ENCODE results near the gene CHI3L1.

CHI3L1 gene

DNA sequence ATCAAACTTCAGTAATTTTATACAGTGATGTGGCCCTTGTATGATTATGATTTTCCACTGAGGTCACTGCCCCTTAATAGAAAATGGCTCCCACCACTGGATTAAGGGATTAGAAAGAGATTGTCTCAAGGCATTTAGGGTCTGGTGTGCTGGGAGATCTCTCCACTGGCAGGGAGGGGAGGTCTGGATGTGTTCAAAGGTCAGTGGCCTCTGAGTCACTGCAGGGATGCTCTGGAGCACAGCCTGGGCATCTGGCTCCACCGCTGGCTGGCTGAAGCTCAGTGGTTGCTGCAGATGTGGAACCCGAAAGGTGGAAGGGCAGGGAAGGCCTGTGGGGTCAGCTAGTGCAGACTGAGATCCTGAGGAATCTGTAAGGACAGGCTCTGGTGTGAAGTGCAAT lies 18.3 kb upstream of the CHI3L1 start:
- no peak for DNase-seq

DNA sequence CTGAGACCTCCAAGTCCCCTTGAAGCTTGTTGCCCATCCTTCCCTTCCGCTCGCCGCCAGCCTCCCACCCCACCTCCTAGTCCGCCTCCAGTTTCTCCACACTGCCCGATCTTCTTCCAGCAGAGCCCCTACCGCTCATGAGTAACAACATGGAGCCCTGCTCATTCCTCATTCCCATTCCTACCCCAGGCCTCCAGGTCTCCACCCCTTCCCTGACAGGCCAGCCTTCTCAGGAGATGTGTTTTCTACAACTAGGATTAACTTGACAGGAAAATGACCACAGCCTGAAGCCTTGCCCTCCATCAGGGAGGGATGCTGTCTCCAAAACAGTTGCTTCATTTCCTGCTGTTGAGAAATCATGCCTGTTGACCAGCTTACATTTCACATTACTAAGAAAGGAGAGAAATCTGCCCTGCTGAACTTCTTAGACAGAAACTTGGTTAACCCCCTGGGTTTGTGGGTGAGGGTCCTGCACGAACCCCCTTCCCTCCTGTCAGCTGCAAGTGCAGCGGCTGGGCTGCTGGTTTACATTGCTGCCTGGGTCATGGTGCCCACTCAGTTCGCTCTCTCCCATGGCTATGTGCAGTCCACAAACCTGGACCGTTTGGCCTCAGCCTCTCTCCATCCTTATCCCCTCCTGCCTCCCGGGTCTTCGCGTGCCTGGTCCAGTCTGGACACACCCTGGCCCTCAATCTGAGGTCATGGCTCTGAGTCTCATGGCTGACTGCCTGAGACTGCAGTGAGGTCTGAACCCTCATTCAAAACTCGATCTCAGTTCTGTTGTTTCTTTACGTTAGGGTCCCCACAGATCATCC lies 16.1 kb upstream of the CHI3L1 start:
- DNase-seq, result no peak

- no peak for DNase-seq
Observed at GRCh38 chr1:203201516-203202205, 15.2 kb upstream of the CHI3L1 start.

DNA sequence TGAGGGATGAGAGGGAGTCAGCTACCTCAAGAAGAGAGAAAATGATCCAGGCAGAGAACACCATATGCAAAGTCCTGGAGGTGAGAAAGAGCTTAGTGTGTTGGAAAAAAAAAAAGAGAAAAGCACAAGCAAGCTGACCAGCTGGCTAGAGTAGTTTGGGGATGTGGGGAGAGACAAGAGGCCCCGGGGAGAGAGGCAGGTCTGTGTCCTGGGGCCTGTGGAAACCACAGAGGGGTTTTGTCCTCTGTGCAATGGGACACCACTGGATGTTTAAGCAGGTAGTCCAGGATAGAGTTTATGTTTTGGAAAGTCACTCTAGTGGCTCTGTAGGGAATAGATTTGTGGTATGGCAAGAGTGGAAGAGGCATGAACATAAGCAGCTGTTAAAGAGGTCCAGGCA lies 14.4 kb upstream of the CHI3L1 start:
- no peak for DNase-seq

GRCh38 chr1:203199816-203200571 lies 13.5 kb upstream of the CHI3L1 start:
- no peak for DNase-seq

DNA sequence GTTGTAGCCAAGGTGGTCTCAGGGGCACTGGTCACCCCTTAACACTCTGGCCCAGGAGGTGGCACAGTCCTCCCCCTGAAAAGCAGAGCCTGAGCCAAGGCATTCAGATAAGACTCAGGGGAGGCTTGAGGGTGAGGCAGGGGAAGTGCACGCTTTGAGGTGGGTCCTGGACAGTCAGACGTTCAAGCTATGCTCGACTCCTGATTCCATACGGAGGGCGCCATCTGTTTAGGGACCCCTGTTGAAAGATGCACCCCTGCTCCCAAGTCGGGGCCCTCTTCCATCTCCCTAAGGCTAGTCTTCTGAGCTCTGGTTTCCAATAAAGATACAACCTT lies 12.9 kb upstream of the CHI3L1 start:
- DNase-seq, result no peak

GRCh38 chr1:203199002-203199401 lies 12.5 kb upstream of the CHI3L1 start:
- no peak for DNase-seq

DNA sequence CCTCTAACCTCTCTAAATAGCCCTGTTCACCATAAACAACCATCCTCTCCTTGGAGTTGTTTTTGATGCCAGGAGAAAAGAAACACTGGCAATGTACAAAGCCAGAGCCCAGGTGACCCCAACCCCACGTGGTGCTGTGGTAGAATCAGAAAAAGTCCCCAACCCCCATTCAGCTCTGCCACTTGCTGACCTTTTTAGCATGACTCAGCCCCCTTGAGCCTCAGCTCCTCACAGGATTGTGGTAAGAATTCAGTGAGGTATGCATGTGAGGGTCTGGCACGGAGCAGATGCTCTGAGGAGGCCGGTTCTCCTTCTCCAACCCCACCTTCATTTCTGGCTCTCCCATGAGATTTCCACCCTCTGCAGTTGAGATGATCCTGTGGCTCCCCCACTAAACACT lies 11.1 kb upstream of the CHI3L1 start:
- no peak for DNase-seq

DNA sequence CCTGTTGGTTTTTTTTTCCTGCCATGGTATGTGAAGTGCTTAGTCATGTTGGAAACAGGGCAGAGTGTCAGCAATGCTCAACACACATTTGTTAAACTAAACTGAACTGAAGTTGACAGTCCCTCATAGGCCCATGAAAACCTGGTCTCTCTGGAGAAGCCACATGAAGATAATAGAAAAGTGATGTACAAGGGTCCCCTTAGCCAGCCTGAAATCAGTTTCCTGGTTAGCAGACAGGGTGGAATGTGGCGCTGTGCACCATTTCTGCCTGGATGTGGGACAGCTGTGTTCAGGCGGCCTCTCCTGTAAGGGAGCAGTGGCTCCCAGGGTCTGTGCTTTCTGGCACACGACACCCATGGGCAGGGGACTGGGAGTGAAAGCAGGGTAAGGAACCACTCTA lies 9.9 kb upstream of the CHI3L1 start:
- no peak for DNase-seq

GRCh38 chr1:203190949-203191348 lies 4.4 kb upstream of the CHI3L1 start:
- DNase-seq, result no peak

DNA sequence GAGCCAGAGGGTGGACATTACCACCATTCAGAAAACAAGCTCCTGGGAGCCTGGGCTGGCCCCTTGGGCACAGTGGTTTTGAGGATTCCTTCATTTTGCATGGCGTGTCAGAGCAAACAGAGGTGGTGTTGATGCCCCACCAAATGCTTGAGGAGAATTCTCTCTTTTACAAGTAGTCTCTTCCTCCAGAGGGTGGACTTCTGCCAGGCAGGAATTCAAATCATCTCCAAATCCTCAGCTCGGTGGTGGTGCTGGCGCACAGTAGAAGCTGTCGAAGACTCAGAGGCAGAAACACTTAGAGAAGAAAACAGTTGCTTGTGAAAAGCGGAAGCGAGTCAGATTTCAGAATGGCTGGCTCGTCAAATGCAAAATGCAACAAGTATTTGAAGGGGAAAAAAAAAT lies 3.4 kb upstream of the CHI3L1 start:
- no peak for DNase-seq

DNA sequence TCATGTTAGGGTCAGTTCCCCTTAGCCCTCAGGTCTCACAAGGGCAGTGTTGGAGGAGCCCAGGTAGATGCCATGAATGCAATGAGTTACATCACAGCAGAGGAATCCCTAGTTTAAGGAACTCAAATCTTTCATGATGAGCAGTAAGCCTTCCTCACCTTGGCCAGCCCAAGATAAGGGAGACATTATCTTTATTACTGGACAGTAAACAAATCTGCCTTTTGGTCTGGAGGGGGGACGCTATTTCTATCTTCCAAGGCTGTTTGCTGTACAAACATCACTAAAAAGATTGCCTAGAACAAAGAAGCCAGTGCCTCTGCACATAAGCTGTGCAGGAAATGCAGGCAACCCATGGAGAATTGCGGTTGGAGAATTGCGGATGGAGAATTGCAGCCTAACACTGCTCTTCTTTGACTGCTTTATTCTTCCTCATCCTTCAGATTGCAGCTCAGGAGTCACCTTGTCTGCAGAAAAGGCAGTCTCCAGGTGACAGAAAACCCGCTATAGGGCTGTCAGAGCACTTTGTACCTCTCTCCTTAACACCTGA lies 2.3 kb upstream of the CHI3L1 start:
- DNase-seq, result peak; percentile 27

GRCh38 chr1:203187689-203188264 lies 1.3 kb upstream of the CHI3L1 start:
- no peak for DNase-seq

DNA sequence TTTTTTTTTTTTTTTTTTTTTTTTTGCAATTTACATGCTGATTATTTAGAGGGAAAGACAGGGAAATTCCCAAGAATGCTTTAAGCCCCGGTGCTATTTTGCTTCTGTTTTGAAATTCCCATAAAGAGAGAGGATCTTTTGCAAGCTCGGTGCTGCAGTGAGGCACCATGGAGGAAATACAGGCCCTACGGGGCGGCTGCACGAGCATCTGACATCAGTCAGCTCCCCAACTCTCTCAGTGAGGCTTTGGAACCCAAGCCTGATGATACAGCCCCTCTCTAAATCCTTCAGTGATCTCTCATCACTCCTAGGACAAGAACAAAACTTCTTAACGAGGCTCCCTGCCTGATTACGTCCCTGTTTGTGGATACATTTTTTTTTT lies 791 bp upstream of the CHI3L1 start:
- DNase-seq, result no peak

DNA sequence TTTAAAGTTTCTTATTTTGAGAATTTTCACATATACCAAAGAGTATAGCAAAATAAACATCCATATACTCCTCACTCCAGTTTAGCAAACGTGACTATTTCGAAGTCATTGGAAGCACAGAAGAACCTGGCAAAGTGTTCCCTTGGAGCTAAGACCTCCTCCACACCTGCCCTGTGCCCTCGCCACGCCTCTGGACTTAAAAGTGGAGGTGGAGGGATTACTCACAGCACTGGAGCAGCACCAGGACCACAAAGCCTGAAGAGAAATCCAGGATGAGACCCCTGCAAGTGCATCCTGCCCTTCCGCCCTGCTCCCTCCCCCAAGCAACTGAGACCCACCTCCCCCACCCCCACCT lies 436 bp downstream of the CHI3L1 start:
- no peak for DNase-seq

GRCh38 chr1:203185585-203185984 lies 919 bp downstream of the CHI3L1 start:
- DNase-seq, result no peak

DNA sequence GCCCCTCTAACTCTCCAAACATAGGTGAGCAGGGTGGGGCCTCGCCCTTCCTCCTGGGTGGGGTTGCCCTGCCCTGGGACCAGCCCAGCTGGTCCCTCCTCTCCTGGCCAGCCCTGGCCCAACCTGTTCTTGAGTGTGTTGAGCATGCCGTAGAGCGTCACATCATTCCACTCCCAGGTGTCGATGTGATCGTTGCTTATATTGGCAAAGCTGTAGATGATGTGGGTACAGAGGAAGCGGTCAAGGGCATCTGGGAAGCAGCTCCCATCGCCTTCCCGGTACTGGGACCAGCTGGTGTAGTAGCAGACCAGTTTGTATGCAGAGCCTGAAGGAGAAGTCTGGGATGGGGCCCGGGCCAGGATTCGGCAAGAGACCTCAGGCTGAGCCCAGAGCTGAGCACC lies 1.4 kb downstream of the CHI3L1 start:
- no peak for DNase-seq

GRCh38 chr1:203184467-203184866 lies 2.0 kb downstream of the CHI3L1 start:
- no peak for DNase-seq

GRCh38 chr1:203183828-203184227 lies 2.7 kb downstream of the CHI3L1 start:
- DNase-seq, result no peak

DNA sequence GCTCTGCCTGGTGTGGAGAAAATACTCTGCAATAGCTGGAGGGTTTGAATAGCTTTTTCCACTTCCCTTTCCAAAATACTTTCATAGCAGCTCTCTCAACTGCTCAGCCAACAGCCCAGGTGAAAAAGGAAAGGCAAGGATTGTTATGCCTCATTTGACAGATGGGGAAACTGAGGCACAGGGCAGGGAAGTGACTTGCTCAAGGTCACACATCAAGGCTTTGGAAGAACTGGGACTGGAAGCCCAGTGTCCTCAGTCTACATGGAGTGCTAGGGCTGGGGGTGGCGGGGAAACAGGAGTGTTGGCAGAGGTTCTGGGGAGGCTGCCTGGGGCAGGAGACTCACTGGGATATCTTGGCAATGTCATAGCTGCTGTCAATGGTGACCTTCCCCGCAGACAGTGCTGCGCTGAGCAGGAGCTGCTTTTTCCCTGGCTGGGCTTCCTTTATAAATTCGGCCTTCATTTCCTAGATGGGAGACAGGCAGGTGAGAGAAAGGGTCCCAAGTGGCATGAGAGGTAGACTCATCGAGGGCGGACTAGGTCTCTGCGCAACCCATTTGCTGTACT lies 4.0 kb downstream of the CHI3L1 start:
- no peak for DNase-seq

DNA sequence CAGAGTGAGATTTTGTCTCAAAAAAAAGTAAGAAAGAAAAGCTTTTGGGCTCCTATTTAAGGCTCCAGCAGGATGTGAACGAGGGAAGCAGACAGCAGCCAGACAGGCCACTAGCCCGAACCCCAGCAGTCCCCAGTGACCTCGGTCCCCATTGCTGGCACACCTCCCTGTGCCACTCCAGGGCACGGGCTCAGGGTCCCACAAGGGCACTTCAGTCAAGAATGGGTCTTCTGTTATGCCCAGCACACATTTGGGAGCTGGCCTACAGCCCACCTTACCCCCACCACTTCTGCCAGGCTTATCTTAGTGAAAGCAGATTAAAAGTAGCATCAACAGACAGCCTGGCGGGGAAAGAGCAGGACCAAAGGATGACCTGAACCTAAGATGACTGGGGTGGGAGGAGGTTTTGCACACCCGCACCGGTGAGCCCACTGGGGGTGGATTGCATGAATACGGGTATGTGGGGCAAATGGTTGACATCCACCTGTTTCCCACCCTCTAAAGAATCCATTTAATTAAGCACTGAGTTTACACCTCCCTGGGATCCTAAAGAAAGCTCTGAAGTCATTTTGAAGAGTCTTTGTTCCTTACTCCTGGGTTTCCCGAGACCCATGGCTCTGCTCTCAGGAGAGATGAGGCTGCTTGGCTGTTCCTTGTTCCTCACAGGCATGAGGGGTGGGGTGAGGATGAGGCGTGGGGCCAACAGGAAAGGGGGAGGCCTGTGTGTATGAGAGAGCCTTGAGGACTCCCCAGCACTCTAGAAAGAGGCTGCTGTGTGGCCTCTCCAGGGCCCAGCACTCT lies 4.7 kb downstream of the CHI3L1 start:
- no peak for DNase-seq

DNA sequence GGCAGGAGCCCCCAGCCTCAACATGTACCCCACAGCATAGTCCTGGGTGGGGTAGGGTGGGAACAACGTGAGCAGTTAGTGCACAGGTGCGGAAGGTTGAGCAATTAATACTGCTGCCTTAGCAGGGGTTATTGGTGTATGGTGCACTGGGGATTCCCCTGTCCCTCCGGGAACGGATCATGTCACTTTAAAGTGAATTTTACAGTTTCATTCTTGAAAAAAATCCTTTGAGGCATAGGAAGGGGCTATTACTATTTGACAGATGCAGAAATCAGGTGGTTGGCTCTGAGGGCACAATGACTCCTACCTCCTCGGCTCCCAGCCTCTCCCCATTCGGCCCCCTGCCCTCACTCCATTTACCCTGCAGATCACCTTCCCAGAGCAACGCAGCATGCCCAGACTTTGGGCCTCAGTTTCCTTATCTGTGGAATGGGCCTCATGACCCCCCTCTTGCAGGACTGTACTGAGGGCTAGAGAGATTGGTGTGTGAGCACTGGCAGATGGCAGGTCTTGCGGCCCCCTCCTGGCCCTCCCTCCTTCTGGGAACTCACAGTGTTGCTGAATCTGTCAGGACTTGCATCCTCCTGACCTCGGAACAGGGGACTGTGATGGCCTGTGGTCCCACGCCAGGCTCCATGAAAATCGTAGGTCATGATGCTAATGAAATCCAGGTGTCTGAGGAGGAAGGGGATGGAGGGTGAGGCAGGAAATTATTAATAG lies 5.7 kb downstream of the CHI3L1 start:
- no peak for DNase-seq

All from NCI-H146 (cell line).